ENCODE results near the gene ZBTB17.

Gene ZBTB17

DNA sequence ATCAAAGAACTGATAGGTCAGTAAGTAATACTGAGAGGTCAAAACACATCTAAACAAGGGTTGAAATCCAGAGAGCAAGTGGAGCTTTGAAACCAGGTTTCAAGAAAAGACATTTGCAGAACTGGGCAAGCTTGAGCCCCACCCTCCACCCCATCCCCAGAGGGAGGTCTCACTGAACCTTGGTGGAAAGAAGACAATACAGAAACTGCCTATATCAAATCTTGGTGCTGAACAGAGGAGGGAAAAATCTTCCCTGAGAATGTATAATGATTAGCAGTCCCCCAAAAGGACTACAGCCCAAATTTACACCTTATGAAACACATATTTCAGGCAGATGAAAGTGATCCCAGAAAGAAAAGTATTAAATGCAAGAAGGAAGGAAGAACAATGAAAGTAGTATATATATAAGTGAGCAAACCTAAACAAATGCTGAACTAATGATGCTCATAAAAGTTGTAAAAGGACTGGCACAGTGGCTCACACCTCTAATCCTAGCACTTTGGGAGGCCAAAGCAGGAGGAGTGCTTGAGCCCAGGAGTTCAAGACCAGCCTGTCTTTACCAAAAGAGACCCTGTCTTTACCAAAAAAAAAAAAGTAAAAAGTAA lies 12.4 kb downstream of the ZBTB17 start:
- FAIRE-seq = peak; percentile 45
- DNase-seq (ENCODE audit: insufficient read length, low spot score) = no peak
- TF ChIP-seq SPI1 (IDR thresholded peaks at IDR 0.05; ENCODE audit: low read depth, low read length) (peak; percentile 64), PAX5 (IDR thresholded peaks at IDR 0.05; ENCODE audit: insufficient read depth, low read length, severe bottlenecking) (no peak)

- DNase-seq (ENCODE audit: insufficient read length, low spot score) (no peak), FAIRE-seq (peak; percentile 20)
- TF ChIP-seq POLR2AphosphoS5 (IDR thresholded peaks at IDR 0.05; ENCODE audit: low read depth, low read length) (no peak), POLR2A (IDR thresholded peaks at IDR 0.05; ENCODE audit: low read depth, low read length) (no peak), TAF1 (IDR thresholded peaks at IDR 0.05; ENCODE audit: low read depth, low read length) (no peak), POU2F2 (IDR thresholded peaks at IDR 0.05; ENCODE audit: low read depth, low read length) (no peak), SPI1 (IDR thresholded peaks at IDR 0.05; ENCODE audit: low read depth, low read length) (no peak), PAX5 (IDR thresholded peaks at IDR 0.05; ENCODE audit: insufficient read depth, low read length, severe bottlenecking) (no peak)
These were observed 13.1 kb downstream of the ZBTB17 start for GRCh38 chr1:15962671-15963362.

- FAIRE-seq (no peak), DNase-seq (ENCODE audit: insufficient read length, low spot score) (no peak)
- no peak for TF ChIP-seq POLR2AphosphoS5 (IDR thresholded peaks at IDR 0.05; ENCODE audit: low read depth, low read length)
- no peak for TF ChIP-seq SPI1 (IDR thresholded peaks at IDR 0.05; ENCODE audit: low read depth, low read length)
- TF ChIP-seq PAX5 (IDR thresholded peaks at IDR 0.05; ENCODE audit: insufficient read depth, low read length, severe bottlenecking) = no peak
- TF ChIP-seq POU2F2 (IDR thresholded peaks at IDR 0.05; ENCODE audit: low read depth, low read length) = no peak
- TF ChIP-seq POLR2A (IDR thresholded peaks at IDR 0.05; ENCODE audit: low read depth, low read length) = no peak
- no peak for TF ChIP-seq TAF1 (IDR thresholded peaks at IDR 0.05; ENCODE audit: low read depth, low read length)
These were observed 13.7 kb downstream of the ZBTB17 start for GRCh38 chr1:15962176-15962575.

GRCh38 chr1:15961492-15961891 lies 14.4 kb downstream of the ZBTB17 start:
- no peak for TF ChIP-seq POLR2AphosphoS5 (IDR thresholded peaks at IDR 0.05; ENCODE audit: low read depth, low read length)
- TF ChIP-seq SPI1 (IDR thresholded peaks at IDR 0.05; ENCODE audit: low read depth, low read length) = no peak
- no peak for TF ChIP-seq POU2F2 (IDR thresholded peaks at IDR 0.05; ENCODE audit: low read depth, low read length)
- no peak for TF ChIP-seq TAF1 (IDR thresholded peaks at IDR 0.05; ENCODE audit: low read depth, low read length)
- no peak for TF ChIP-seq POLR2A (IDR thresholded peaks at IDR 0.05; ENCODE audit: low read depth, low read length)
- TF ChIP-seq PAX5 (IDR thresholded peaks at IDR 0.05; ENCODE audit: insufficient read depth, low read length, severe bottlenecking) = no peak
- no peak for DNase-seq (ENCODE audit: insufficient read length, low spot score)
- FAIRE-seq = no peak

DNA sequence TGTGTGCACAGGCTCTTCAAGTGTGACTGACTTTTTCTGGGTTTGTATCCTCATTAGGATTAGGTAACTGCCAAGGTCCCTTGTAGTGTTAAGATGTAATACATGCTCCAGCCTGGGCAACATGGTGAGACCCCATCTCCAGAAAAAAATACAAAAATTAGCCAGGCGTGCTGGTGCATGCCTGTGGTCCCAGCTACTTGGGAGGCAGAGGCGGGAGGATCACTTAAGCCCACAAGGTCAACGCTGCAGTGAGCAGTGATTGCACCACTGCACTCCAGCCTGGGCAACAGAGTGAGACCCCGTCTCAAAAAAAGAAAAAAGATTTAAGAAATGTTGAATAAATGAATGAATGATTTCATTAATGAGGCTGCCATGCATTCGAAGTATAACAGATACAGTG lies 15.1 kb downstream of the ZBTB17 start:
- TF ChIP-seq PAX5 (IDR thresholded peaks at IDR 0.05; ENCODE audit: insufficient read depth, low read length, severe bottlenecking) (no peak), POU2F2 (IDR thresholded peaks at IDR 0.05; ENCODE audit: low read depth, low read length) (no peak), SPI1 (IDR thresholded peaks at IDR 0.05; ENCODE audit: low read depth, low read length) (no peak), TAF1 (IDR thresholded peaks at IDR 0.05; ENCODE audit: low read depth, low read length) (no peak), POLR2A (IDR thresholded peaks at IDR 0.05; ENCODE audit: low read depth, low read length) (no peak), POLR2AphosphoS5 (IDR thresholded peaks at IDR 0.05; ENCODE audit: low read depth, low read length) (no peak)
- FAIRE-seq (no peak), DNase-seq (ENCODE audit: insufficient read length, low spot score) (no peak)

GRCh38 chr1:15959827-15960446 lies 16.0 kb downstream of the ZBTB17 start:
- FAIRE-seq (no peak), DNase-seq (ENCODE audit: insufficient read length, low spot score) (no peak)
- TF ChIP-seq POLR2AphosphoS5 (IDR thresholded peaks at IDR 0.05; ENCODE audit: low read depth, low read length) (no peak), POU2F2 (IDR thresholded peaks at IDR 0.05; ENCODE audit: low read depth, low read length) (no peak), PAX5 (IDR thresholded peaks at IDR 0.05; ENCODE audit: insufficient read depth, low read length, severe bottlenecking) (no peak), SPI1 (IDR thresholded peaks at IDR 0.05; ENCODE audit: low read depth, low read length) (no peak), TAF1 (IDR thresholded peaks at IDR 0.05; ENCODE audit: low read depth, low read length) (no peak), POLR2A (IDR thresholded peaks at IDR 0.05; ENCODE audit: low read depth, low read length) (no peak)

GRCh38 chr1:15959424-15959823 lies 16.5 kb downstream of the ZBTB17 start:
- DNase-seq (ENCODE audit: insufficient read length, low spot score) (no peak), FAIRE-seq (no peak)
- TF ChIP-seq POLR2A (IDR thresholded peaks at IDR 0.05; ENCODE audit: low read depth, low read length) (no peak), PAX5 (IDR thresholded peaks at IDR 0.05; ENCODE audit: insufficient read depth, low read length, severe bottlenecking) (no peak)

GRCh38 chr1:15958793-15959192 lies 17.1 kb downstream of the ZBTB17 start:
- DNase-seq (ENCODE audit: insufficient read length, low spot score) = no peak
- no peak for TF ChIP-seq POLR2AphosphoS5 (IDR thresholded peaks at IDR 0.05; ENCODE audit: low read depth, low read length)
- no peak for TF ChIP-seq PAX5 (IDR thresholded peaks at IDR 0.05; ENCODE audit: insufficient read depth, low read length, severe bottlenecking)
- TF ChIP-seq POLR2A (IDR thresholded peaks at IDR 0.05; ENCODE audit: low read depth, low read length) = no peak
- no peak for TF ChIP-seq SPI1 (IDR thresholded peaks at IDR 0.05; ENCODE audit: low read depth, low read length)
- TF ChIP-seq TAF1 (IDR thresholded peaks at IDR 0.05; ENCODE audit: low read depth, low read length) = no peak
- TF ChIP-seq POU2F2 (IDR thresholded peaks at IDR 0.05; ENCODE audit: low read depth, low read length) = no peak
- no peak for FAIRE-seq

- DNase-seq (ENCODE audit: insufficient read length, low spot score) (no peak), FAIRE-seq (peak; percentile 61)
- TF ChIP-seq SPI1 (IDR thresholded peaks at IDR 0.05; ENCODE audit: low read depth, low read length) = no peak
- no peak for TF ChIP-seq POLR2AphosphoS5 (IDR thresholded peaks at IDR 0.05; ENCODE audit: low read depth, low read length)
- no peak for TF ChIP-seq TAF1 (IDR thresholded peaks at IDR 0.05; ENCODE audit: low read depth, low read length)
- no peak for TF ChIP-seq POLR2A (IDR thresholded peaks at IDR 0.05; ENCODE audit: low read depth, low read length)
- no peak for TF ChIP-seq POU2F2 (IDR thresholded peaks at IDR 0.05; ENCODE audit: low read depth, low read length)
- no peak for TF ChIP-seq PAX5 (IDR thresholded peaks at IDR 0.05; ENCODE audit: insufficient read depth, low read length, severe bottlenecking)
These were observed 17.8 kb downstream of the ZBTB17 start for GRCh38 chr1:15958111-15958510.
